ENCODE data around the gene FKBP2.

Gene FKBP2

GRCh38 chr11:64246871-64247728, 6.2 kb downstream of the FKBP2 start, which contains the start of gene PPP1R14B:
TSS of gene PPP1R14B (minus strand) at chr11:64246943. CDS start at chr11:64246673, 270 bp downstream.
- peak within 1 kb of the TSS; percentile 98 for H3K27ac Mint-ChIP-seq
- peak within 1 kb of the TSS; percentile 95 for H3K4me3 Mint-ChIP-seq
- H3K36me3 Mint-ChIP-seq (ENCODE audit: low read depth), result peaks cover 40% of the 10 kb centered on the region
- H3K4me1 Mint-ChIP-seq (ENCODE audit: low read depth), result peaks cover 44% of the 10 kb centered on the region
- H3K27me3 Mint-ChIP-seq, result no peaks in the 10 kb centered on the region
- H3K9me3 Mint-ChIP-seq, result no peaks in the 10 kb centered on the region
- DNase-seq, result peak; percentile 88

GRCh38 chr11:64247729-64248531, 7.0 kb downstream of the FKBP2 start:
- peak overlapping the region; percentile 64 for H3K4me3 Mint-ChIP-seq
- H3K27me3 Mint-ChIP-seq, result no peaks in the 10 kb centered on the region
- H3K36me3 Mint-ChIP-seq (ENCODE audit: low read depth), result peaks cover 32% of the 10 kb centered on the region
- DNase-seq, result no peak
- no peak overlapping the region for H3K27ac Mint-ChIP-seq
- H3K9me3 Mint-ChIP-seq, result no peaks in the 10 kb centered on the region
- peaks cover 39% of the 10 kb centered on the region for H3K4me1 Mint-ChIP-seq (ENCODE audit: low read depth)

DNA sequence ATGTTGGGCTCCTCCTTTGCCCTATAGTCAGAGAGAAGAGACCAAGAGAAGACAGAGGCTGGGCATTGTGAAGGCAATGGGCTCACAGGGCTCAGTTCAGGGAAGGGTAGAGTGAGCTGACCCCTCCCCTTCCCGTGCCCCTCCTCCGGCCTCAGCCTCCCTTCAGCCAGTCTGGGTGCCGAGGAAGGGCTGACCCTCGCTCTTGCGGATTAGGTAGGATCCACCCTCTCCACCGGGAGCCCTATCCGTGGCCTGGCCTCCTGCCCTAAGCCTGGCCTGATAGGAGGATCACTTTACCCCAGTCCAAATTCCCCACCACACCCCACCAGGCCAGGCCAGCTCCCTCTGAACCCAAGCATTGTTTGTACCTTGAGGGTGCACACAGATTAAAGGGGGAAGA, 7.7 kb downstream of the FKBP2 start:
- Mint-ChIP-seq H3K27me3 (no peaks in the 10 kb centered on the region), H3K9me3 (no peaks in the 10 kb centered on the region), H3K4me3 (no peak overlapping the region), H3K27ac (no peak overlapping the region), H3K36me3 (ENCODE audit: low read depth) (peaks cover 26% of the 10 kb centered on the region), H3K4me1 (ENCODE audit: low read depth) (peaks cover 32% of the 10 kb centered on the region)
- no peak for DNase-seq

DNA sequence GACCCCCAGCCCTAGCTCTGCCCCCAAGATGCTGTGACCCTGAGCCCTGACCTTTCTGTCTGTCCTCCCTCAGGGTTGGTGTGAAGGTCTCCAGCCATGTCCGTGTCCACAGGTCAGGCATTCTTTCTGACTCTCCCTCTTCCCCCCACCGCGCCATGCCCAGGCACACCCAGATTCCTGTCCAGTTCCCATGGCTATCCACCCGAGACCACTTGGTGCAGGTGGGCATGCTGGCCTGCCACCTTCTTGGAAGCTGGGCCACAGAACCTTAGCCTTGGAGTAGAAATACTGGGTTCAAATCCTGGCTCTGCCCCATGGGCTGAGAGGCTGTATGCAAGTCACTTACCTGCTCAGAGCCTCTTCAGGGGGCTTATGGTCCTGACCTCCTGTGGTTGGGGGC, 8.1 kb downstream of the FKBP2 start:
- no peak for DNase-seq
- H3K4me3 Mint-ChIP-seq, result no peak overlapping the region
- no peak overlapping the region for H3K27ac Mint-ChIP-seq
- peaks cover 28% of the 10 kb centered on the region for H3K4me1 Mint-ChIP-seq (ENCODE audit: low read depth)
- H3K36me3 Mint-ChIP-seq (ENCODE audit: low read depth), result peaks cover 21% of the 10 kb centered on the region
- H3K9me3 Mint-ChIP-seq, result no peaks in the 10 kb centered on the region
- H3K27me3 Mint-ChIP-seq, result no peaks in the 10 kb centered on the region

DNA sequence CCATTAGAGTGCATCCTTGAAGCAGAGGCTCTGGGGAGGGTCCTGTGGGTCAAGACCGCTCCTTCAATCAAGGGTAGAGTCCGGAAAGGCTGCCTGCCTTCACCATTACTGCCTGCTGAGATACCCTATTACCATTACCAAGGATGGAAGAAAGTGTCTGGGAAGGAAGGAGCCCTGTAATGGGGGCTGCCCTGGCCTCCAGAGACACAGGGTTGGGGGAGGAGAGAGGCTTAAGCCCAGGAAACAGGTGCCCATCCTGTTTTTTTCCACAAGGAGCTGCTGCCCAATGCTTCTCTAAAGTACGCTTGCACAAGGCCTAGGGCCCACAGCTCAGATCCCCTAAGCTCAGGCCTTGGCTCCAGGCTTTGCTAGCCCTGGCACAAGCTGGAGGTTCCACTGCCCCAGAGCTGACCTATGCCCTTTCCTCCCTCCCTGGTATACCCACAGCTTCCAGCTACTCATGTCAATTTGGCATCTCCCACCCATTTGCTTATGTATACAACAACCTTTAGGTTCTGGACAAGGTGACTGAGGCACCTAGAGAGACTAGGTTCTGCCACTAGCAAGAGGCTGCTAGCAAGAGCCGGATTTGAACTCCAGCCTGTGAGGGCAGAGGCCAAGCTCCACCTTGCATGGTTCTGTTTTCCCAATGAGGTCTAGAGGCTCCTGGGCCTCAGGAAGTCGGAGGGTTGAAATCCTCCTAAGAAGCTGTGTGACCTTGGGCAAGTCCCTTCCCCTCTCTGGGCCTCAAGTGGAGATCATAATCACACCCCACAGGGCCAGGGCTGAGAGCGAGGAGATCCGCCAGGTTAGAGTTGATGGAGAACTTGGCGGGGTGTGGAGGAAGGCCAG, 8.9 kb downstream of the FKBP2 start:
- Mint-ChIP-seq H3K36me3 (ENCODE audit: low read depth) (peaks cover 15% of the 10 kb centered on the region), H3K4me1 (ENCODE audit: low read depth) (peaks cover 24% of the 10 kb centered on the region), H3K27ac (no peak overlapping the region), H3K9me3 (no peaks in the 10 kb centered on the region), H3K27me3 (no peaks in the 10 kb centered on the region), H3K4me3 (peak overlapping the region; percentile 6)
- DNase-seq, result no peak

- Mint-ChIP-seq H3K27me3 (no peaks in the 10 kb centered on the region), H3K4me1 (ENCODE audit: low read depth) (peaks cover 24% of the 10 kb centered on the region), H3K36me3 (ENCODE audit: low read depth) (peaks cover 12% of the 10 kb centered on the region), H3K27ac (no peak overlapping the region), H3K4me3 (peak overlapping the region; percentile 80), H3K9me3 (no peaks in the 10 kb centered on the region)
- peak; percentile 62 for DNase-seq
Observed at GRCh38 chr11:64250415-64251015, 9.6 kb downstream of the FKBP2 start.

- peaks cover 9% of the 10 kb centered on the region for H3K36me3 Mint-ChIP-seq (ENCODE audit: low read depth)
- no peaks in the 10 kb centered on the region for H3K9me3 Mint-ChIP-seq
- H3K27ac Mint-ChIP-seq, result peak within 1 kb of the TSS; percentile 59
- H3K4me3 Mint-ChIP-seq, result peak within 1 kb of the TSS; percentile 82
- H3K27me3 Mint-ChIP-seq, result no peaks in the 10 kb centered on the region
- peak; percentile 89 for DNase-seq
- H3K4me1 Mint-ChIP-seq (ENCODE audit: low read depth), result peaks cover 24% of the 10 kb centered on the region
Observed at GRCh38 chr11:64251016-64251752, 10.3 kb downstream of the FKBP2 start, which contains the start of gene PLCB3. TSS of gene PLCB3 (plus strand) at chr11:64251530. CDS start at chr11:64251650, 120 bp downstream.

DNA sequence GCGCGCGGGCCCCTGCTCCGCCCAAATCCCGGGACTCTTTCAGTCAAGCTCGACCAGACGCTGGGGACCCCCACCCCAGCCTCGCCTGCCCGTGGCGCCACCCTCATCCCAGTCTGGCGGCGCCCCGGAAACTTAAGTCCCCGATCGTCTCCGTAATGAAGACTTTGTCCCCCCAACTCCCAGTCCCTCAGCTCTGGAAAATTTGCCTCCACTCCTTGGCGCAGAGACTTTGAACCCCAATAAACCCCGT, 10.8 kb downstream of the FKBP2 start:
- Mint-ChIP-seq H3K27ac (peak overlapping the region; percentile 59), H3K4me1 (ENCODE audit: low read depth) (peaks cover 24% of the 10 kb centered on the region), H3K9me3 (no peaks in the 10 kb centered on the region), H3K4me3 (peak overlapping the region; percentile 82), H3K36me3 (ENCODE audit: low read depth) (peaks cover 11% of the 10 kb centered on the region), H3K27me3 (no peaks in the 10 kb centered on the region)
- DNase-seq, result no peak

- peak overlapping the region; percentile 59 for H3K27ac Mint-ChIP-seq
- H3K9me3 Mint-ChIP-seq, result no peaks in the 10 kb centered on the region
- H3K27me3 Mint-ChIP-seq, result no peaks in the 10 kb centered on the region
- H3K4me3 Mint-ChIP-seq, result peak overlapping the region; percentile 82
- peaks cover 22% of the 10 kb centered on the region for H3K4me1 Mint-ChIP-seq (ENCODE audit: low read depth)
- H3K36me3 Mint-ChIP-seq (ENCODE audit: low read depth), result peaks cover 12% of the 10 kb centered on the region
- DNase-seq, result no peak
Observed at GRCh38 chr11:64252003-64252872, 11.3 kb downstream of the FKBP2 start.

DNA sequence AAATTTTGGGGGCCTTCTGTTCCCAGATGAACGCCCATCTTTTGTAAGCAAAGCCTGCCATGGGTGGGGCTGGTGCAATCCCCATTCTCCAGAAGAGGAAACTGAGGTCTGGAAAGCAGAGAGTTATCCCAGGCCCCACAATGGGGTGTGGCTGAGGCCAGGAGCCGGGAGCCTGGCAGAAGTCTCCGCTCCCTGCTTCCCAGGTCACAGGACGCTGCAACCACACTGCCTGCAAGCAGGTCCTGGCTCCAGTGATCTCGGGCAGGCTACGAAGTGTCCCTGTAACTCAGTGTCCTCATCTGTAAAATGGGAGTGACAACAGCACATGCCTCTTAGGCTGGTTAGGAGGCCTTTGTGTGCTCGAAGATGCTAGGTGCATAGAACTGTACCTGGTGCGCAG, 12.1 kb downstream of the FKBP2 start:
- DNase-seq, result no peak
- H3K4me1 Mint-ChIP-seq (ENCODE audit: low read depth), result peaks cover 19% of the 10 kb centered on the region
- H3K27me3 Mint-ChIP-seq, result no peaks in the 10 kb centered on the region
- no peak overlapping the region for H3K27ac Mint-ChIP-seq
- H3K9me3 Mint-ChIP-seq, result no peaks in the 10 kb centered on the region
- H3K36me3 Mint-ChIP-seq (ENCODE audit: low read depth), result peaks cover 18% of the 10 kb centered on the region
- H3K4me3 Mint-ChIP-seq, result peak overlapping the region; percentile 16

- no peaks in the 10 kb centered on the region for H3K9me3 Mint-ChIP-seq
- peak overlapping the region; percentile 16 for H3K4me3 Mint-ChIP-seq
- no peaks in the 10 kb centered on the region for H3K27me3 Mint-ChIP-seq
- peaks cover 15% of the 10 kb centered on the region for H3K4me1 Mint-ChIP-seq (ENCODE audit: low read depth)
- DNase-seq, result no peak
- peaks cover 22% of the 10 kb centered on the region for H3K36me3 Mint-ChIP-seq (ENCODE audit: low read depth)
- H3K27ac Mint-ChIP-seq, result no peak overlapping the region
Observed at GRCh38 chr11:64253481-64253880, 12.6 kb downstream of the FKBP2 start.

DNA sequence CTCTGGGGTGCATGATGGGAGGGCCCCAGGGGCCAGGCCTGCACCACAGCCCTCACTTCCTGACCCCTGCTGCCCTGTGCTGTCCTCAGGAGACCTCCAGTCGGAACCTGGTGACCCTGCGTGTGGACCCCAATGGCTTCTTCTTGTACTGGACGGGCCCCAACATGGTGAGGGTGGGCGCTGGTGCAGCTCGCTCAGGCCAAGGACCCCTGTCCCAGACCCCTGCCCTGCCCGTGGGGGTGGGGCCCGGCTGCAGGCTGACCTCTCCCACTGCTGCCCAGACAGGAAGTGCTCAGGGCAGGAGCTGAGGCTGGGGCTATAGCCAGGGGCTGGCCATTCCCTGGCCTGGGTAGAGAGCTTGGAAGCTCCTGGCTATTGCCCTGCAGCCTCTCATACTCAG, 13.4 kb downstream of the FKBP2 start:
- Mint-ChIP-seq H3K36me3 (ENCODE audit: low read depth) (peaks cover 28% of the 10 kb centered on the region), H3K27ac (no peak overlapping the region), H3K4me1 (ENCODE audit: low read depth) (peaks cover 16% of the 10 kb centered on the region), H3K9me3 (no peaks in the 10 kb centered on the region), H3K4me3 (no peak overlapping the region), H3K27me3 (no peaks in the 10 kb centered on the region)
- no peak for DNase-seq
